Measurements from ENCODE around the gene RPH3AL. TPM values are rescaled to one million over a fixed set of nuclear protein-coding genes. Genes with fewer than 3 reads are reported as not detected.

The RPH3AL gene
- polyA plus RNA-seq, 3 donors, result 0.71 to 1.9 (median 1.5) TPM

- H4K20me1 ChIP-seq (ENCODE audit: insufficient read depth, low read length), result no peaks in the 10 kb centered on the region
- H3K27ac Mint-ChIP-seq, result no peak overlapping the region
- H3K27me3 Mint-ChIP-seq (ENCODE audit: low read depth in 3 of 3), result peaks cover 0 to 8% (median 7%) of the 10 kb centered on the region in 3 donors
- H3K9ac ChIP-seq (ENCODE audit: insufficient read depth, low read length, poor library complexity, severe bottlenecking), result no peak overlapping the region
- TF ChIP-seq CTCF (IDR thresholded peaks at IDR 0.05), result no peak
- WGBS (ENCODE audit: insufficient coverage), result 81% methylated on average over 20 of the region's 31 CpGs
- no peaks in the 10 kb centered on the region for H3K27me3 ChIP-seq (ENCODE audit: control insufficient read depth in 2 of 2, insufficient read depth in 2 of 2, low read length in 2 of 2)
- peaks cover 0 to 6% of the 10 kb centered on the region in 2 donors for H3K4me1 ChIP-seq (ENCODE audit: control insufficient read depth in 1 of 2, insufficient read depth in 2 of 2, low read length in 2 of 2)
- H3K36me3 Mint-ChIP-seq, result no peaks in the 10 kb centered on the region
- H3K4me2 ChIP-seq (replicated peaks; ENCODE audit: extremely low read depth, low read length, poor library complexity, severe bottlenecking), result no peak overlapping the region
- H3K36me3 ChIP-seq (replicated peaks in 1 of 2; ENCODE audit: control insufficient read depth in 1 of 2, insufficient read depth in 2 of 2, low read length in 2 of 2), result no peaks in the 10 kb centered on the region
- intact Hi-C loops (cut with micrococcal nuclease), result no loop called here
- H3K79me2 ChIP-seq (ENCODE audit: insufficient read depth, low read length), result no peaks in the 10 kb centered on the region
- no peak overlapping the region for H3K27ac ChIP-seq (ENCODE audit: low read depth in 1 of 2, low read length in 2 of 2)
- H3K9me3 Mint-ChIP-seq, result peaks cover 0 to 15% (median 9%) of the 10 kb centered on the region in 7 donors
- H3K4me1 Mint-ChIP-seq, result peaks cover 9% of the 10 kb centered on the region
- no peak overlapping the region for H2AFZ ChIP-seq (ENCODE audit: insufficient read depth, low read depth, low read length, poor library complexity, severe bottlenecking)
- no peak for DNase-seq
- no peak overlapping the region for H3K4me3 ChIP-seq (replicated peaks in 1 of 3; ENCODE audit: low read depth in 2 of 3, low read length in 3 of 3)
- no peak overlapping the region for H3K4me3 Mint-ChIP-seq
- peaks cover 0 to 8% of the 10 kb centered on the region in 2 donors for H3K9me3 ChIP-seq (replicated peaks in 1 of 2; ENCODE audit: control insufficient read depth in 1 of 2, insufficient read depth in 1 of 2, low read length in 2 of 2)
These were observed 158.5 kb downstream of the RPH3AL start for GRCh38 chr17:193841-194806.

GRCh38 chr17:193426-193810 is 159.2 kb downstream of the RPH3AL start:
- H3K36me3 ChIP-seq (replicated peaks in 1 of 2; ENCODE audit: control insufficient read depth in 1 of 2, insufficient read depth in 2 of 2, low read length in 2 of 2), result no peaks in the 10 kb centered on the region
- H3K9me3 ChIP-seq (replicated peaks in 1 of 2; ENCODE audit: control insufficient read depth in 1 of 2, insufficient read depth in 1 of 2, low read length in 2 of 2), result peaks cover 0 to 7% of the 10 kb centered on the region in 2 donors
- H3K27ac ChIP-seq (ENCODE audit: low read depth in 1 of 2, low read length in 2 of 2), result no peak overlapping the region
- peaks cover 0 to 8% (median 4%) of the 10 kb centered on the region in 3 donors for H3K27me3 Mint-ChIP-seq (ENCODE audit: low read depth in 3 of 3)
- H3K4me3 Mint-ChIP-seq, result no peak overlapping the region
- peaks cover 0 to 6% of the 10 kb centered on the region in 2 donors for H3K4me1 ChIP-seq (ENCODE audit: control insufficient read depth in 1 of 2, insufficient read depth in 2 of 2, low read length in 2 of 2)
- no peak overlapping the region for H3K4me3 ChIP-seq (replicated peaks in 1 of 3; ENCODE audit: low read depth in 2 of 3, low read length in 3 of 3)
- H3K4me2 ChIP-seq (replicated peaks; ENCODE audit: extremely low read depth, low read length, poor library complexity, severe bottlenecking), result no peak overlapping the region
- H3K27me3 ChIP-seq (ENCODE audit: control insufficient read depth in 2 of 2, insufficient read depth in 2 of 2, low read length in 2 of 2), result no peaks in the 10 kb centered on the region
- H4K20me1 ChIP-seq (ENCODE audit: insufficient read depth, low read length), result no peaks in the 10 kb centered on the region
- no peaks in the 10 kb centered on the region for H3K36me3 Mint-ChIP-seq
- peaks cover 0 to 15% (median 9%) of the 10 kb centered on the region in 7 donors for H3K9me3 Mint-ChIP-seq
- WGBS (ENCODE audit: insufficient coverage), result 99% methylated on average over 8 of the region's 8 CpGs
- no peak overlapping the region for H3K27ac Mint-ChIP-seq
- no peaks in the 10 kb centered on the region for H3K79me2 ChIP-seq (ENCODE audit: insufficient read depth, low read length)
- intact Hi-C loops (cut with micrococcal nuclease), result no loop called here
- TF ChIP-seq CTCF (IDR thresholded peaks at IDR 0.05), result no peak
- H2AFZ ChIP-seq (ENCODE audit: insufficient read depth, low read depth, low read length, poor library complexity, severe bottlenecking), result no peak overlapping the region
- no peak overlapping the region for H3K9ac ChIP-seq (ENCODE audit: insufficient read depth, low read length, poor library complexity, severe bottlenecking)
- H3K4me1 Mint-ChIP-seq, result peaks cover 9% of the 10 kb centered on the region
- DNase-seq, result no peak
